Measurements from ENCODE around the gene SYNJ1. TPM values are rescaled to one million over a fixed set of nuclear protein-coding genes. Genes with fewer than 3 reads are reported as not detected.
"Not testable (repeated sequence)": the region's sequence is repeated elsewhere in the genome, so short reads cannot be mapped to it uniquely, and the experiment has no call there.

Gene SYNJ1, protein sequence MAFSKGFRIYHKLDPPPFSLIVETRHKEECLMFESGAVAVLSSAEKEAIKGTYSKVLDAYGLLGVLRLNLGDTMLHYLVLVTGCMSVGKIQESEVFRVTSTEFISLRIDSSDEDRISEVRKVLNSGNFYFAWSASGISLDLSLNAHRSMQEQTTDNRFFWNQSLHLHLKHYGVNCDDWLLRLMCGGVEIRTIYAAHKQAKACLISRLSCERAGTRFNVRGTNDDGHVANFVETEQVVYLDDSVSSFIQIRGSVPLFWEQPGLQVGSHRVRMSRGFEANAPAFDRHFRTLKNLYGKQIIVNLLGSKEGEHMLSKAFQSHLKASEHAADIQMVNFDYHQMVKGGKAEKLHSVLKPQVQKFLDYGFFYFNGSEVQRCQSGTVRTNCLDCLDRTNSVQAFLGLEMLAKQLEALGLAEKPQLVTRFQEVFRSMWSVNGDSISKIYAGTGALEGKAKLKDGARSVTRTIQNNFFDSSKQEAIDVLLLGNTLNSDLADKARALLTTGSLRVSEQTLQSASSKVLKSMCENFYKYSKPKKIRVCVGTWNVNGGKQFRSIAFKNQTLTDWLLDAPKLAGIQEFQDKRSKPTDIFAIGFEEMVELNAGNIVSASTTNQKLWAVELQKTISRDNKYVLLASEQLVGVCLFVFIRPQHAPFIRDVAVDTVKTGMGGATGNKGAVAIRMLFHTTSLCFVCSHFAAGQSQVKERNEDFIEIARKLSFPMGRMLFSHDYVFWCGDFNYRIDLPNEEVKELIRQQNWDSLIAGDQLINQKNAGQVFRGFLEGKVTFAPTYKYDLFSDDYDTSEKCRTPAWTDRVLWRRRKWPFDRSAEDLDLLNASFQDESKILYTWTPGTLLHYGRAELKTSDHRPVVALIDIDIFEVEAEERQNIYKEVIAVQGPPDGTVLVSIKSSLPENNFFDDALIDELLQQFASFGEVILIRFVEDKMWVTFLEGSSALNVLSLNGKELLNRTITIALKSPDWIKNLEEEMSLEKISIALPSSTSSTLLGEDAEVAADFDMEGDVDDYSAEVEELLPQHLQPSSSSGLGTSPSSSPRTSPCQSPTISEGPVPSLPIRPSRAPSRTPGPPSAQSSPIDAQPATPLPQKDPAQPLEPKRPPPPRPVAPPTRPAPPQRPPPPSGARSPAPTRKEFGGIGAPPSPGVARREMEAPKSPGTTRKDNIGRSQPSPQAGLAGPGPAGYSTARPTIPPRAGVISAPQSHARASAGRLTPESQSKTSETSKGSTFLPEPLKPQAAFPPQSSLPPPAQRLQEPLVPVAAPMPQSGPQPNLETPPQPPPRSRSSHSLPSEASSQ (N-terminal part only)
- 16.7 TPM for total RNA-seq
- long read RNA-seq, partial matches to known transcripts: 2 of 7 reads
- long read RNA-seq, other reads (novel, unspliced or antisense): 4 of 7 reads

DNA sequence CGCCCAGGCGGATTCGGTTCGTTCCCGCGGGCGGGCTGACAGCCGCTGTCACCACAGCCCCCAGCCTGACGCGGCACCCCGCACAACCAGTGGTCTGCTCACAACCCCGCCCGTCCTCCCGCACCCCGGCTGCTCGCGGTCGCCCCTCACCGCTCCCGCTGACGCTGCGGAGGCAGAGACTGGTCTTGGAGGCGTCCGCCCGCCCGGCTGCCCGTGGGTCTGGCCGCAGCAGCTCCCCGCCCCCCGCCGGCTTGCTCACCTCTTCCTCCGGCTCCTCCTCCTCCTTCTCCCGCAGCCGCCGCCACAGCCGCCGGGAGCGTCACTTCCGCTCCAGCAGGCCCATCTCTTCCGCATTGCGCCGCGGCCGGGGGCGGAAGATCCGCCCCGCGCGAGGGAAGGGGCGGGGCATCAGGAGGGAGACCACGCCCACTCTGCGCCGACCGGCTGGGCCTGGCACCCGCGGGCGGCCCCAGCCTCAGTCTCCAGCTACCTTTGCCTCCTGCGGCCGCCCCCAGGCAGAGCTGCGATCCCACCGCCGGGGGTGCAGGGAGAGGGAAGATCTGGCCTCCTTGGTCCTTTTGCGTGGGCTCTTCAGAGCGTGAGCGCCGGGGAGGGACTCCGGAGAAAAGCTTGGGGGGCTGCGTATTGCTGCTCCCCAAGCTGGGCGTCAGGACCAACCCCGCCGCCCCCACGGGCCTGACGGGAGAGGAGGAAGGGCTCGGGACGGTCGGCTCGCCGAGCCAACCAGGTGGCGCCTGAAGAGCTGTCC, at the start of gene SYNJ1:
Gene SYNJ1 (minus strand): TSS at position 327 of the 769 bp plus-strand sequence. CDS start 1,118 bp downstream, outside the sequence.
- peak; percentile 98 for DNase-seq (ENCODE audit: low spot score)

DNA sequence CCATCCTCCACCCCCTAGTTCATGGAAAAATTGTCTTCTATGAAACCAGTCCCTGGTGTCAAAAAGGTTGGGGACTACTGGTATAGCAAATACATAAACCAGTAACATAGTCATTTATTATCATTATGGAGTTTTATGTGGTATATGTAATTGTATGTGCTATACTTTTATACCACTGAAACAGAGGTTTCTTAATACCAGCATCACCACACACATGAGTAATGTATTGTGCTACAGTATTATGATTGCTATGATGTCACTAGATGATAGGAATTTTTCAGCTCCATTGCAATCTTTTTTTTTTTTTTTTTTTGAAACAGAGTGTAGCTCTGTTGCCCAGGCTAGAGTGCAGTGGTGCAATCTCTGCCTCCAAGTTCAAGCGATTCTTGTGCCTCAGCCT, 49.5 kb upstream of the SYNJ1 start:
- no peak for DNase-seq (ENCODE audit: low spot score)

DNA sequence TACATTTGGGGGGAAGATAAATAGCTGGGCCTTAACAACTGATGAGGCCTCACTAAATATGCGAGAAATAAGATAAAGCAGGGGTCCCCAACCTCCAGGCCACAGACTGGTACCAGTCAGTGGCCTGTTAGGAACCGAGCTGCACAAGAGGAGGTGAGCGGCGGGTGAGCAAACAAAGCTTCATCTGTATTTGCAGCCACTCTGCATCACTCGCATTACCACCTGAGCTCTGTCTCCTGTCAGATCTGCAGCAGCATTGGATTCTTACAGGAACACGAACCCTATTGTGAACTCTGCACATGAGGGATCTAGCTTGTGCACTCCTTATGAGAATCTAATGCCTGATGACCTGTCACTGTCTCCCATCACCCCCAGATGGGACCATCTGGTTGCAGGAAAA, 48.9 kb upstream of the SYNJ1 start:
- no peak for DNase-seq (ENCODE audit: low spot score)

DNA sequence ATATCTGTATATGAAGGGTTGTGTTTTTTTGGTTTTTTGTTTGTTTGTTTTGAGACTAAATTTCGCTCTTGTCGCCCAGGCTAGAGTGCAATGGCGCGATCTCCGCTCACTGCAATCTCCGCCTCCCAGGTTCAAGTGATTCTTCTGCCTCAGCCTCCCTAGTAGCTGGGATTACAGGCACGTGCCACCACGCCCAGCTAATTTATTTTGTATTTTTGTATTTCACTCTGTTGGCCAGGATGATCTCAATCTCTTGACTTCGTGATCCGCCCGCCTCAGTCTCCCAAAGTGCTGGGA, 45.2 kb upstream of the SYNJ1 start:
- DNase-seq (ENCODE audit: low spot score): not testable (repeated sequence)

DNA sequence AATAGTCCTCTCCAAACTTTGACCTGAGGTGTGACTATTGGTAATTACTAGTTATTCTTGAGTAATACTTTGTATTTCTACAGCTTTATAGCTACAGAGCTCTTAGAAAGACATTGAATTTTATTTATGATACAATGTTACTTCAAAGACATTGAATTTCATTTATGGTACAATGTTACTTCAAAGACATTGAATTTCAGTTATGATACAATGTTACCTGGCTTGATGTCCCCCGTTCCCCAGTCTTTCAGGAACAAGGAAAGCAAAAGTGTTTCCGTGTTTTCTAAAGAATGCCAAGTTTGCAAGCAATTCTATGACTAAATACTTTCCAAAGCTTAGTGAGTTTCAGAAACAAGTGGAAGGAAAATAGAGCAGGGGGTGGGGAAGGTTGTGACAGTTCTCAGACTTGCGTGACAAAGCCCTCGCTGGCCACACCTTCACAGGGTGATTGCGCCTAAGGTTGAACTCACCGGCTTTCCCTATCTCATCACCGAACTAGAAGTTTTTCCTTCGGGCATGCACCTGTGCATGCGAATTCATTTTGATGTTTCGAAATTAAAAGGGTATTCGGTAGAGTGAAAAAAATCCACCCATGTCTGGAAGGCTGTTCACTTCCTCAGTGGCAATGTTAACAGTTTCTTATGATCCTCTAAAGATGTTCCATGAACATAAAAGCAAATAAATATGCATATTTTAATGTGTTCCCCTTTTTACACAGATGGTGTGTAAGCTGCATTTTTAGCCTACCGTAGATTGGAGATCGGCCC, 44.7 kb upstream of the SYNJ1 start:
- DNase-seq (ENCODE audit: low spot score): no peak

DNA sequence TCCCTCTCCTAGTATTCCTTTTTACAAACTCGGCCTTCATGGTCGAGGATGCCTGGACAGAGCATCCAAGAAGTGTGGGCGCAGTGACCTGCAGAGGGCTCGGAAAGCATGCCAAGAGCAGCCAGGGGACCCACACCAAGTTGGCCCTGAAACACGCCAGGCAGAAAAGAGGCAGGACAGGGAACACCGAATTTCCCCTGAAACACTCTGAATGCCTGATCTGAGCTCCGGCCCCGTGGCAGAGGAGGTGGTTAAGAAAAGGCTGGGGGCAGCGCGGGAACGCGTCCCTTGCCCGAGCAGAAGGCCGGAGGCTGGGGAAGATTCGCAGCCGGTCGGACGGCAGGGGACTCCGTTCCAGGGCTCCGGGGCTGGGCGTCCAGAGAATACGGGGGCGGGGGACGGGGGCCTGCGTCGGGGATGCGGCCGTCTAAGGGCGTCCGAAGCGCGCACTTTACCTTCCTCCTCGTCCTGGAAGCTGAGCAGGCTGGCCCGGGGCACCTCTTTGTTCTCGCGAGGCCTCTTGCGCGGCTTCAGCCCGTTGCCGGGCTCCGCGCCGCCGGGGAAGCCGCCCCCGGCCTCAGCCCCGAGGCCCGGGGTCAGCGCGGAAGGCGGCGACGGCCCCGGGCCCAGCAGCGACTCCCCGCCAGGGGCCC, 43.2 kb upstream of the SYNJ1 start:
- DNase-seq (ENCODE audit: low spot score): peak; percentile 90

DNA sequence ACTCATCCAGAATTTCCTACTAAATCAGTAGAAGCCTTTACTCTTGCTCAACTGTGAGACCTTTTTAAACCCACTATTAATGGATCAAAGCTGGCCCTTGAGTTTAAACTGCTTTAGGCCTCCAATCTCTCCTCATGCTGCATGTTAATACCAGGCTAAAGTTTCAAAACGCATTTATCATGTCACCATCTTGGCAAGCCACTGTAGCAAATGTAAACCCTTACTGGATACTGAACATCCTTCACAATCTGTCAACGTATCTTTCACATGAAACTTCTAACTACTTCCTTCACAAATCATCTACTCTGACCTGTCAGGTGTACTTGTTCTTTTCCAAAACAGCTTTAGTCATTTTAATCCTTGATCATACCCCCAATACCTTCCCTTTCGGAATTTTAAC, 40.7 kb upstream of the SYNJ1 start:
- no peak for DNase-seq (ENCODE audit: low spot score)

DNA sequence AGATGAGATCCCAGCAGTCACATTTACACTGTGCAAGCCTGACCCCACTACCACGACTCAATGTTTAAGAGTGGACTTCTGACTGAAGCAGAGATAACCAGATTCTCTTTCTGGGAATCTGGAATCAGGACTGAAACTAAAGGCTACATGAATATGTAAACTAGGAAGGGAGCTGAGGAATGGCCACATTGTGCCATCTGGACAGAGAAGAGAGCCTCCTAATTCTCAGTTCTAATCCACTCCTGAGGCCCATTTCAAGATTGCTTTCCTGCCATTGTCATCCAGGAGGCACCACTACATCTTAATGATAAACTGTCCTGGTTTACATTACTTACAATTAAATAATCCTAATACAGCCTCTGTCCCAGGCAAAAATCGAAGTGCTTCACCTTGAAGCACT, 37.2 kb upstream of the SYNJ1 start:
- DNase-seq (ENCODE audit: low spot score): no peak

DNA sequence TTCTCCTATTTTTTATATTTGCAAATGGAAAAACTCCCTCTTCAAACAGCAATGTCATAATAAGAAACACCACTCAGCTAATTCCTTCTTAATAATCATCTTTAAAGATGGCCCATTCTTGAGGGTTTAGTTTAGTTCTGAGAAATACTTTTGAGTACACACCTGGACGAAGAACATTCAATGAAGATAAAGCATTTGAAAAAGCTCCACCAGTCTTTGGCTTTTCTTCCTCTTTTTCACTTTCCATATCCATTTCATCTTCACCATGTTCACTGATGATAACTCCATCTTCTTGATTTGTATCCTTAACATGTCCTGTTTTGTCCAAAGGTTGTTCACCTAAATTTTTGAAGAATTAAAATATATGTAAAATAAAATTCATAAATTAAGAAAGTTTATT, 36.4 kb upstream of the SYNJ1 start:
- DNase-seq (ENCODE audit: low spot score): no peak

DNA sequence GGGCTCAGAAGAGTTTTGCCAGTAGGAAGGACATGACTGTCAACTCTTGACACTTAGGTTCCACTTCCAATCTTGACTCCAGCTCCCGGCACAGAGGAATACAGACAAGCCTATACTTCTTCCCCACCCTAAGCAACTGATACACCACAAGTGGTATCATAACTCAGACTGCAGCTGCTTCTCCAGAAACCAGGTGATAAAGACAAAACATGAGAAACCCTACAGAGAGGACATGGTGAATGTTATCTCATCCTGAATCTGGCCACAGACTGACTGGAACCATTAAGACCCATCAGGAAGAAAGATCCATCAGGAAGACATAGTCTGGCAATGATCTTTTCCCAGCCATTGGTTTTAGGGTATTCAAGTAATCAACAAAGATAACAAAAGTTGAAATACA, 30.0 kb upstream of the SYNJ1 start:
- DNase-seq (ENCODE audit: low spot score): no peak

DNA sequence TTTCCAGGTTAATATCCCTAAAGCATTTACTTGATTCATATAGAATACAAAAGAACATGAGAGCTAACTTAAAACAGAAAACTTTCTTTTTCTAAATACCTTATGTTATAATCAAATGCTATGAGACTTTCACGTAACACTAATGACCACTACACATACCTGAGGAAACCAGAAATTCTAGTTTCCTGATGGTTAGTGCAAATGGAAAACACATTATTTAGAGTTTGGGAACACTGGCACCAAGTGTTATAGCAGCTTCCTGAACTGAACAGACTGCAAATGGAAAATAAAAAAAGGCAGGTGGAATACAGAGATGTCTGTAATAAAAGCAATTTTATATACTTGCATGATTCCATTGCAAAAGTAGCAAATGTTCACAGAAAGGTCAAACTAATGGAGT, 28.3 kb upstream of the SYNJ1 start:
- DNase-seq (ENCODE audit: low spot score): no peak

DNA sequence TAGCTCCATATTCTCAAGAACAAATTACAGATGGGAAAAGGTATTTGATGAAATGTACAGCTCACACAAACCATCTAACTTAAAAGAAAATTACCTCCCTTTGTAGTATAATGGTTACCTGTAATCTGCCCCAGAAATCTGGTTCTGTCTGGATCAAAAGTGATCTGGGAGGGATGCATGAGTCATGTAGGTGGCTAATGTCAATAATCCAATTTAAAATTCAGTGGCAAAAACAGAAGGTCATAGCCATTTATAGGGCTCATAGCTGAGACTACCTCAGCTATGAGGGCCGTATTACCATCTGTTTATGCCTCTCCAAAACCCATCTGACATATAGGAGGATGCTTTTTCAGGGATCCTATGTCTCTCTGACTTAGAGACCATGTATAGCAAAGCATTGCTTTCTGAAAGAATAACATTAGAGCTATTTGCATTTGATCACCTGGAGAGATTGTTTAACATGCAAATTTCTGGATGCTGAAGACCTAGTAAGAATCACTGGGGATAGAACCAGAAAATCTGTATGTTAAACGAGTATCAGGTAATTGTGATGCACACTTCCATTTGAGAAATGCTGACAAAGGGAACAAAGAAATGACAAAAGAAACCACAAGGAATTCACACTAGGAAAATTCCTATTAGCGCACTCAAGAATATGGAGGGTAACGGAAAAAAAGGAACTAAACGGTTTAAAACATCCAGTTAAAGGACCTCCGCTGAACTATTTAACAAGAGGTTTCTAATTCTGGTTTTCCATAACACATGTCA, 26.2 kb upstream of the SYNJ1 start:
- DNase-seq (ENCODE audit: low spot score): no peak

DNA sequence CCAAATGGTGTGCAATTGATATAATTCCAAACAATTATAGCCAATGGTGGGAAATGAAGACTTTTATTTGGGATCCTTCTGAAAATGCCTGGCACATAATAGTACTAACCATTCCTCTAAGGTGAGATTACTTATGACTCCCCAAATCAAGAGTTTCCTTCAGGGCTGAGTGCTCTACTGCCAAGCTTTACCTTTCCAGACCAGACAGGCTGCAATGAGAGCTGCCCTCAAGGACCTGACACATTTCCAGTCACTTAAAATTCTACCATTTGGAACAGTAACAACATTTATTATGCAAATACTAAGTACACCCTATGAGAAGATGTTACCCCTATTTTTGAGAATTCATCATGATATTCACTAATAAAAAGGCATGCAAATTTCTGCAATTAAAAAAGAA, 22.6 kb upstream of the SYNJ1 start:
- no peak for DNase-seq (ENCODE audit: low spot score)

DNA sequence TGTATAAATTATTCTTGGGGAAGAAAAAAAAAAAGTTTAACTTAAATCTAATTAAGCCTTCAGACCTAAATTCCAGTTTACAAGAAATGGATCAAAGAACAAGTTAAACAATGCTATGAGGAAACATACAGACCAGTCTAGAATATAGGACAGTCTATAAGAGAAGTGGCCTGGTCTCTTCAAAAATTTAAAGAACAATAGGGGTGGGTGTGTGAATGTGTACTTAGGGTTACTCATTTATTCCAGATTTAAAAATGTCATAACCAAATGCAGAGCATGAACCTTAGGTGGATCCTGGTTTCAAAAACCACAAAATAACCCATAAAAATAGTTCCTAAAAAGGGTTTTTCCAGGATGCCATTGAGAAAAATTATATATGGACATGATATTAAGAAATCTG, 21.8 kb upstream of the SYNJ1 start:
- DNase-seq (ENCODE audit: low spot score): no peak

DNA sequence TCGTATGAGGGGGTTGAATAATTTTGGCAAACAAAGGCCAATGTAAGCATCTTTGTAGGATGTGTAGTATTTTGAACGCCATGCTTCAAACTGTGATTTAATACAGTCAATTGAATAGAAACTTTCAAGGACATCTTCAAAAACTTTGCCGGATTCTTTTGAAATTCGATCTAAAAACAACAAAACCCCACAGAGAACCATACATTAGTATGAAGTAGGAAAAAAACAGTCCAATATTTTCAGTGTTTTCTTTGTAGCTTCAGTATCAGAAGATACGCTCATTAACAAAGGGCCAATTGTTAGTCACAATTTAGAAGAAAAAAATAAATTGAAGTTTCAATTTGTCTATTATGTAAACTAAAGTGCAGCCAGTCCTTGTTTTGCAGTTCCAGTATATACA, 20.7 kb upstream of the SYNJ1 start:
- no peak for DNase-seq (ENCODE audit: low spot score)

DNA sequence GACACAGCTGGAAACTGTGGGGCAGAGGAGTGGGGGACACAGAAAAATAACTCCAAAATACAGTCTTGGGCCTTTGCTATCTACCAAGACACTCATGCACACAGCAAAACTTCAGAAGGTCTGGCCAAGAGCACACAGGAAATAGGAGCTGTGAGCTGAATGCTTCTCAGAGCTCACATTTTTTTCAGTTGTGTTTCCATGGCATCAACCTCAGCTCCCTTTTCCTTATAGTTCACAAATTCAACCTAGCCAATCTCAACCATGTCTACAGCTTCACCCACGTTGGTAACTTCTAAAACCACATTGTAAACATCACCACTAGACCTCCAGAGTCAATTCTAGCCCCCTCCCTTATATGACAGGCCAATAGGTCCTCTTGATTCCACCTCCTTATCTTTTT, 19.6 kb upstream of the SYNJ1 start:
- no peak for DNase-seq (ENCODE audit: low spot score)

DNA sequence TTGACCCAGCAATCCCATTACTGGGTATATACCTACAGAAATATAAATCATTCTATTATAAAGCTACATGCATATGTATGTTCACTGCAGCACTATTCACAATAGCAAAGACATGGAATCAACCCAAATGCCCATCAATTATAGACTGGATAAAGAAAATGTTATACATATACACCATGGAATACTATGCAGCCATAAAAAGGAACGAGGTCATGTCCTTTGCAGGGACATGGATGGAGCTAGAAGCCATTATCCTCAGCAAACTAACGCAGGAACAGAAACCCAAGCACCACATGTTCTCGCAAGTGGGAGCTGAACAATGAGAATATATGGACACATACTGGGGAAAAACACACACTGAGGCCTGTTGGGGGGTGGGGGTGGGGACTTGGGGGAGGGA, 18.9 kb upstream of the SYNJ1 start:
- not testable (repeated sequence) for DNase-seq (ENCODE audit: low spot score)

DNA sequence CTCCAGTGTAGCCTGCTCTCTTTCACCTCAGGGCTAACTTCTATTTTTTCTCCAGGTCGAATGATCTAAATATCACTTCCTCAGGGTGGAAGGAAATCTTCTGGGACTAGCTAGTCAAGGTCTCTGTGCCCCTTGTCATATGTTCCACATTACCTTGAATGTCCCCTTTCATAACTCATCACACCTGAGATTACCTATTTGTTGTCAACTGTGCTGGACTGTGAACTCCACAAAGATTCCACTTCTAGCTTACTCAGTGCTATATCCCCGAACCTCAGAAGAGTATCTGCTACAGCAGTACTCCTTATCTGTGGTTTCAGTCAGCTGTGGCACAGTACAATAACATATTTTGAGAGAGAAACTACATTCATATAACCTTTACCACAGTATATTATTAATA, 14.6 kb upstream of the SYNJ1 start:
- no peak for DNase-seq (ENCODE audit: low spot score)

DNA sequence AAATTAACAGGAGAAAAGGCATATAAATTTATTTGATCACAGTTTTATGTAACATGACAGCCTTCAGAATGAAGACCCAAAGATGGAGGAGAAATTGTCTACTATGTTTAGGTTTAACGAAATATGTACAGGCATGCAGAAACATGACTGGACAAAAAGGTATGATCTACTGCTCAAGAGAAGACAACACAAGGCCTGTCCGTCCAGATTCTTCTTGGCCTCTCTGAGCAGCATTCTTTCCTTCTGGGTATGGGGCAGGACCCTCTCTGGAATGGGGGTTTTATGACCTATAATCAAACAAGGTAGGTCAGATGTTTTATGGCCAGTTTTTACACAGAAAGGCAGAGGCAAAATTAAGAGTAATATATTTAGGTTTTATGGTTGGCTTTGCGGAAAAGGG, 13.5 kb upstream of the SYNJ1 start:
- DNase-seq (ENCODE audit: low spot score): no peak

Data from mesenteric fat pad (tissue), 1 donor.